ENCODE measurements around the gene PRRC2A. TPM values are rescaled to one million over a fixed set of nuclear protein-coding genes. Genes with fewer than 3 reads are reported as not detected.

The PRRC2A gene
- total RNA-seq: 125 and 166 TPM in 2 replicates

DNA sequence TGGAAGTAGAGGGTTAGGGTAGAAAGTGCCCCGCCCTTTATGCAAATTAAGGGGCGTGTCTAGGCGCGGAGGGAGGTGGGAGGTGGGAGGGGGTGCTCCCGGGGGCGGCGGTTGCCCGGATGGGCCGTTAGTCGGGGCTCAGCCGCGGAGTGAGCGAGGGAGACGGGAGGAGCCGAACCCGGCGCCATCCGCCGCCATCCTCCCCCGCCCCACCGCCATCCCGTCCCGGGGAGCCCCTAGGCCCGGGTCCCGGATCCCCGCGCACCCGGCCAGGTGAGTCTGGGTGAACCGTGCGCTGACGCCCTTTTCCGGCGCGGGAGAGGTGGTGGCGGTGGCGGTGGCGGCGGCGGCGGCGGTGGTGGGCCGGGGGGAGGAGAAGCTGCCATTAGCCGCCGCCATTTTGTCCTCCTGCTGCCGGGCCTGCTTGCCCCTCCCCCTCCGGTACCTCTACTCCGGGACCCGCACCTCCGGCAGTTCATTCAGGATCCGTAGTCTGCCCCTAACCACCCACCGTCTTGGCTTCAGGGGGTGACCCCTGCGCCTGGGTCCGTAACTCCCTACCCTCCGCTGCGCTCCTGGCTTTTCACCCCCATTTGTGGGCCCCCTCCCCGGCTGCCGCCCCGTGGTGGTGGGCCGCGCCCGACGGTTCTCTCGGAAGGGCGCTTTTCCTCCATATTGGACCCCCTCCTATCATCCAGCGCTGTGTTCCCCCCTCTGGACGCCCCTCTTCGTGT lies at the start of gene PRRC2A:
Gene PRRC2A, plus strand, starts transcription at position 130 of the 734 bp plus-strand sequence. CDS start 2,075 bp downstream, outside the sequence.
- DNase-seq (ENCODE audit: extremely low read depth, low read depth, low spot score): no peak

- DNase-seq (ENCODE audit: extremely low read depth, low read depth, low spot score): no peak
Observed at GRCh38 chr6:31572041-31572911, 48.2 kb upstream of the PRRC2A start, which contains the start of gene LTA. LTA (plus strand) TSS chr6:31572289; CDS start chr6:31572743, 454 bp downstream.

DNA sequence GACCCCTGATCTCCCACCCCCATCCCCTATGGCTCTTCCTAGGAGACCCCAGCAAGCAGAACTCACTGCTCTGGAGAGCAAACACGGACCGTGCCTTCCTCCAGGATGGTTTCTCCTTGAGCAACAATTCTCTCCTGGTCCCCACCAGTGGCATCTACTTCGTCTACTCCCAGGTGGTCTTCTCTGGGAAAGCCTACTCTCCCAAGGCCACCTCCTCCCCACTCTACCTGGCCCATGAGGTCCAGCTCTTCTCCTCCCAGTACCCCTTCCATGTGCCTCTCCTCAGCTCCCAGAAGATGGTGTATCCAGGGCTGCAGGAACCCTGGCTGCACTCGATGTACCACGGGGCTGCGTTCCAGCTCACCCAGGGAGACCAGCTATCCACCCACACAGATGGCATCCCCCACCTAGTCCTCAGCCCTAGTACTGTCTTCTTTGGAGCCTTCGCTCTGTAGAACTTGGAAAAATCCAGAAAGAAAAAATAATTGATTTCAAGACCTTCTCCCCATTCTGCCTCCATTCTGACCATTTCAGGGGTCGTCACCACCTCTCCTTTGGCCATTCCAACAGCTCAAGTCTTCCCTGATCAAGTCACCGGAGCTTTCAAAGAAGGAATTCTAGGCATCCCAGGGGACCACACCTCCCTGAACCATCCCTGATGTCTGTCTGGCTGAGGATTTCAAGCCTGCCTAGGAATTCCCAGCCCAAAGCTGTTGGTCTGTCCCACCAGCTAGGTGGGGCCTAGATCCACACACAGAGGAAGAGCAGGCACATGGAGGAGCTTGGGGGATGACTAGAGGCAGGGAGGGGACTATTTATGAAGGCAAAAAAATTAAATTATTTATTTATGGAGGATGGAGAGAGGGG lies 47.0 kb upstream of the PRRC2A start:
- DNase-seq (ENCODE audit: extremely low read depth, low read depth, low spot score): no peak

- DNase-seq (ENCODE audit: extremely low read depth, low read depth, low spot score): no peak
Observed at GRCh38 chr6:31574106-31575061, 46.1 kb upstream of the PRRC2A start.

- DNase-seq (ENCODE audit: extremely low read depth, low read depth, low spot score): no peak
Observed at GRCh38 chr6:31575335-31575901, 45.1 kb upstream of the PRRC2A start, which contains the start of gene TNF. TNF (plus strand) TSS chr6:31575565; CDS start chr6:31575742, 177 bp downstream.

DNA sequence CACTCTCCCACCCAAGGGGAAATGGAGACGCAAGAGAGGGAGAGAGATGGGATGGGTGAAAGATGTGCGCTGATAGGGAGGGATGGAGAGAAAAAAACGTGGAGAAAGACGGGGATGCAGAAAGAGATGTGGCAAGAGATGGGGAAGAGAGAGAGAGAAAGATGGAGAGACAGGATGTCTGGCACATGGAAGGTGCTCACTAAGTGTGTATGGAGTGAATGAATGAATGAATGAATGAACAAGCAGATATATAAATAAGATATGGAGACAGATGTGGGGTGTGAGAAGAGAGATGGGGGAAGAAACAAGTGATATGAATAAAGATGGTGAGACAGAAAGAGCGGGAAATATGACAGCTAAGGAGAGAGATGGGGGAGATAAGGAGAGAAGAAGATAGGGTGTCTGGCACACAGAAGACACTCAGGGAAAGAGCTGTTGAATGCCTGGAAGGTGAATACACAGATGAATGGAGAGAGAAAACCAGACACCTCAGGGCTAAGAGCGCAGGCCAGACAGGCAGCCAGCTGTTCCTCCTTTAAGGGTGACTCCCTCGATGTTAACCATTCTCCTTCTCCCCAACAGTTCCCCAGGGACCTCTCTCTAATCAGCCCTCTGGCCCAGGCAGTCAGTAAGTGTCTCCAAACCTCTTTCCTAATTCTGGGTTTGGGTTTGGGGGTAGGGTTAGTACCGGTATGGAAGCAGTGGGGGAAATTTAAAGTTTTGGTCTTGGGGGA lies 44.4 kb upstream of the PRRC2A start:
- DNase-seq (ENCODE audit: extremely low read depth, low read depth, low spot score): no peak

GRCh38 chr6:31576897-31577578 lies 43.5 kb upstream of the PRRC2A start:
- no peak for DNase-seq (ENCODE audit: extremely low read depth, low read depth, low spot score)

GRCh38 chr6:31577579-31577966 lies 42.9 kb upstream of the PRRC2A start:
- DNase-seq (ENCODE audit: extremely low read depth, low read depth, low spot score): no peak

- no peak for DNase-seq (ENCODE audit: extremely low read depth, low read depth, low spot score)
Observed at GRCh38 chr6:31578184-31579118, 42.1 kb upstream of the PRRC2A start.

GRCh38 chr6:31579119-31579505 lies 41.4 kb upstream of the PRRC2A start:
- no peak for DNase-seq (ENCODE audit: extremely low read depth, low read depth, low spot score)

- no peak for DNase-seq (ENCODE audit: extremely low read depth, low read depth, low spot score)
Observed at GRCh38 chr6:31579546-31580437, 40.7 kb upstream of the PRRC2A start.

GRCh38 chr6:31580438-31580740 lies 40.1 kb upstream of the PRRC2A start:
- DNase-seq (ENCODE audit: extremely low read depth, low read depth, low spot score): no peak

DNA sequence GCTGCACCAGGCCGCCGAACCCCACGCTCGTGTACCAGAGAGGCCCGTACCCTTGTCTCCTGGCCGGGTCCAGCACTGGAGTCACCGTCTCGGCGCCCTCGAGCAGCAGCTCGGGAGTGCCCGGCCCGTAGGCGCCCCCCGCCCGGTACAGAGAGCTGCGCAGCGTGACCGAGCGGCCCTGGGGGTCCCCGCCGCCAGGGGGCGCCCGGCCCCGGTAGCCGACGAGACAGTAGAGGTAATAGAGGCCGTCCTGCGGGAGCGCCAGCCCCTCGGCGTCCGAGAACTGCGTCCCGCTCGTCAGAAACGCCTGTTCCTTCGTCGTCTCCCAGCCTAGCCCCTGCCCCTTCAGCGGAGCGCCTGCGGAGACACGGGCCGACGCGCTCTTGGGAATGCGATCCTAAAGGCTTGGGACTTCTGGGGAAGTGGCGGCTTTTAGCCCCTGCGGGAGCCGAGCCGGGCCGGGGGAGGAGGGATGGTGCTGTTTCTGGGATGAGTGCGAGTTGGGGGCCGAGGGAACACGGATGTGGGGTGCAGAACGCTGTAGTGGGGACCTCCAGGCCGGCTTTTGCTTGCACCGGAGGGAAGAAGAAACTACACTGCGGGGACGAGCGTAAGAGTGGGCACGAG lies 39.6 kb upstream of the PRRC2A start:
- no peak for DNase-seq (ENCODE audit: extremely low read depth, low read depth, low spot score)

GRCh38 chr6:31581434-31582229 lies 38.9 kb upstream of the PRRC2A start:
- no peak for DNase-seq (ENCODE audit: extremely low read depth, low read depth, low spot score)

DNA sequence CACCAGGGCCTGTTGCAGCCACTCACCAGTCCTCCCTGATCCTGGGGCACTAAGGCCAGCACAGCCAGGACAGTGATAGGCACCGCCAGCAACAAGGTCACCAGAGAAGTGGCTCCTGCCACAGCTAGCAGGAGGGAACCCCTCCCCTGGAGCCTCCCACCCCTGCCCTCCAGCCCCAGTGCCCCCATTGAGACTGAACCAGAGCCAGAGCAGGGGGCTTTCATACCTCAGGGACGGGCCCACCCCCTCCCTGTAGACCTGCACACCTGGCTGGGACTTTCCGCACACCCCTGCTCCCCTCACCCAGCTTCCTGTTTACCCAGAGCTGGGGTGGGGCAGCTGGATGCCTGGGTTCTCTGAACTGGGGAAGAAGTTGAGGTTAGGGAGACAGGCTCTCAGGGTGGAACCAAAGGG lies 38.3 kb upstream of the PRRC2A start, which contains the start of gene LTB:
Gene LTB, minus strand, starts transcription at position 195 of the 414 bp plus-strand sequence. Its CDS starts 7 bp downstream, at position 188.
- no peak for DNase-seq (ENCODE audit: extremely low read depth, low read depth, low spot score)

Measured in glomerular endothelial cell (primary cell).